HG02759 (cell line): ENCODE data around the gene CPA5.

Experiments
- ATAC-seq: cut with Tn5 transposase; IDR thresholded peaks from one replicate; pipeline ENCODE4 v1.9.1; 2021; ENCODE audit warnings: mild to moderate bottlenecking, moderate library complexity; ENCODE audit not compliant: unreplicated experiment

The CPA5 gene

GRCh38 chr7:130332259-130333053 lies 12.2 kb upstream of the CPA5 start:
- no peak for ATAC-seq

DNA sequence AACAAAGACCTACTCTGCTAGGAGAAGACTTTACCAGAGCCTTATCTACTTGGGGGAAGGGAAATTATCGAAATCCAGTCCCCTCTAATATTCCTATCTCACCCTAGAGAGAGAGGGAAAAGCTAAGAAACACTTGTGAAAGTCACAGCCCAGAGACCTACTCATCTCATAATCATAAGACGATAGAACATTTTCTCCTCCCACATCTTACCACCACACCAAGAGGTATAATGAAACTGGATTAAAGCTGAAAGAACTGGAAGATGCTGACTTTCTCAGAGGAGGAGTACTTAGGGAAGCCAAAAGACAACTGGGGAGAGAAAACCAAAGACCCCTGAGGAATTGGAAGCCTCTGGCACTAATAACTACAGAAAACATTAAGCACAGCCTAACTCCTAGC lies 10.8 kb upstream of the CPA5 start:
- no peak for ATAC-seq

DNA sequence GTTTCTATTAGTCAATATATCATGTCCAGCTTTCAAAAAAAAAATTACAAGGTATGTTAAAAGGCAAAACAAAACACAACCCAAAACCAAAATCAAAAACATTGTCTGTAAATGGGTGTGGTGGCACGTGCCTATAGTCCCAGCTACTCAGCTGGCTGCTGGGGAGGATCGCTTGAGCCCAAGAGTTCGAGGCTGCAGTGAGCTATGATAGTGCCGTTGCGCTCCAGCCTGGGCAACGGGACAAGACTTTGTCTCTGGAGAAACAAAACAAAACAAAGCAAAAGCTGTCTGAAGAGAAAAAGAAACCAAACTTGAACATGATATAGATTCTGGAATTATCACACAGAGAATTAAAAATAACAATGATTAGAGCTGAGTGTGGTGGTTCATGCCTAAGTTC lies 10.3 kb upstream of the CPA5 start:
- no peak for ATAC-seq

GRCh38 chr7:130337410-130337971 lies 7.1 kb upstream of the CPA5 start:
- ATAC-seq = no peak

DNA sequence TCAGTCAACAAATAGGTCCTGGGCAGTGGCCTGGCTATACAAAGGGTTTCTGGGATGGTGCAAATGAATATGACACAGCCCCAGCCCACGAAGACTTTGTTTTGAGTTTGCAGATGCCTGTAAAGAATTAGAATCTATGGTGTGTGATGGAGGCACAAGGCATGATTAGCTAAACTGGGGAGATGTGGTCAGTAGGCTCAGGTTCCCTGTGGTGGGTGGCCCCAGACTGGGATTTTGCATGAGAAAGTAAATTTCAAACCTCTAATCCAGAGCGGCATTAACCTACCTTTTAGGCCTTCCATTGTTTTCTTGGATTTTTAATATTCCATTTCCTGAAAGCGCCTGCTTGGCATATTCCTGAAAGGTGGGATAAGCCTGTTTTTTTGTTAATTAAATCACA lies 6.4 kb upstream of the CPA5 start:
- ATAC-seq = no peak

DNA sequence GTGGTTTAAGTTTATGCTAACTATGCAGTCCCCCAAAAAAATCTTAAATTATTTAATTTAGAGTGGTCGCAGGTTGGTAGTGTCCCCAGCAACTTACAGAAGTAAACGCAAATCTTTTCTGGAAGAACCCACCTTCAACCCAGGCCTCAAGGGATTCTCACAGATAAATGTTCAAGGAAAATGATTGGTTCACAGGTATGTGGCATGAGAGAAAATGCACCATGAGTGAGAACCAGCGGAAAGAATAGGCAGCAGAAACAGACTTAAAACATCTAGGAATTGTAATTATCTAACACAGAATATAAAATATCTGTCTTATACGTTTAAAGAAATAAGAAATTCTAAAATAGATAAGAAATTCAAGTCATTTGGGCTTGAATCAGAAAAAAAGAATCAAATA lies 2.7 kb upstream of the CPA5 start:
- no peak for ATAC-seq

DNA sequence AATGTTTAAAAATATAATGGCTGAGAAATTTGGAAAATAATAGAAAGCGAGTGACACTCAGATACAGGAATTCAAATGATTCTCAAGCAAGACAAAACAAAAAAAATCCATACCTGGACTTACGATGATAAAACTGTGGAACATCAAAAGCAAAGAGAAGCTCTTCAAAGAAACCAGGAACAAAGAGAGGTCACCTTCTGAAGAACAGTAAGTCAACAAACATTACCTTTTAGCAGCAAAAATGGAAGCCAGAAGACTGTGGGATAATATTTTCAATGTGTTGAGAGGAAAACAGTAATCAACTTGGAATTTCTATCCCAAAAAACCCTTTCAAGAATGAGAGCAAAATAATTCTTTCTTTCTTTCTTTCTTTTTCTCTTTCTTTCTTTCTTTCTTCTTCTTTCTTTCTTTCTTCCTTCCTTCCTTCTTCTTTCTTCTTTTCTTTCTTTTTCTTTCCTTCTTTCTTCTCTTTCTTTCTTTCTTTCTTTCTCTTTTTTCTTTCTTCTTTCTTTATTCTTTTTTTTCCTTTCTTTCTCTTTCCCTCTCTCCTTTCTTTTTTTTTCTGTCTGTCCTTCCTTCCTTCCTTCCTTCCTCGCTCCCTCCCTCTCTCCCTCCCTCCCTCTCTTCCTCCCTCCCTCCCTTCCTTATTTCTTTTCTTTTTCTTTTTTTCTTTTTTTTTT lies 1.8 kb upstream of the CPA5 start:
- no peak for ATAC-seq

DNA sequence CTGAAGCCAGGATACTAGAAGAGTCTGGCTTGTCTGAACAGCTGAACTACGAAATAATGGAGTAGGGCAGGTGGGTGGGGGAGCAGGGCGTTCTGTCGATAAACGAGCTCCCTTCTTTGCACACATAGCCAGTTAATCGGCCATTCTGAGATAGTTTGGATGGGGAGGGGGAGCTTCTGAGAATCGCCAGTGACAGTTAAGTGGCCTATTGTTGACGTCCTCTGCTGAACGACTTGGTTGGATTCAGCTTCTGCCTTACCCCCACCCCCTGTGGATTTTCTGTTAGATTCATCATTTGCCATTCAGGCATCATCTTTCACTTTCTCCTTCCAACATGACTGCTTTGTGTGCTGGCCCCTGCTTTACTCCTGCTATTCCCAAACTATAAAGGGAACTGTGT lies 520 bp downstream of the CPA5 start:
- ATAC-seq = no peak

- ATAC-seq = no peak
Observed at GRCh38 chr7:130345725-130346124, 1.1 kb downstream of the CPA5 start.

- no peak for ATAC-seq
Observed at GRCh38 chr7:130346177-130346905, 1.7 kb downstream of the CPA5 start.

DNA sequence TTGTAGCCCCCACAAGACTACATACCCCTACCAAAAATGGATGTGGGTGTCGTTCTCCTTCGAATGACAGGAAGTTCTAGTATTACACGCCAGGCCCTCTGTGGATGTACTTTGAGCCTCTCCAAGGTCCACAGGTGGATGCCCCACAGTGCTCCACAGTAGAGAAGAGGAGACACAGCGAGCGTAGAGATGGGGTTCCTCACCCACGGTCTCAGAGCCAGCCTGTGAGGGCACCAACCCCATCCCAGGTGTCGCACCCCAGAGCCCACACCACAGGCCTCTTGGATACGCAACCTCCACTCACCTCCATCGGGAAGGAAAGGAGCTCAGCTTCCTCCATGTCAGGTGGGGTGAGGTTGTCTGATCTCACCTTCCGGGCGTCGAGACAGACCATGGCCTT lies 2.3 kb downstream of the CPA5 start:
- no peak for ATAC-seq

DNA sequence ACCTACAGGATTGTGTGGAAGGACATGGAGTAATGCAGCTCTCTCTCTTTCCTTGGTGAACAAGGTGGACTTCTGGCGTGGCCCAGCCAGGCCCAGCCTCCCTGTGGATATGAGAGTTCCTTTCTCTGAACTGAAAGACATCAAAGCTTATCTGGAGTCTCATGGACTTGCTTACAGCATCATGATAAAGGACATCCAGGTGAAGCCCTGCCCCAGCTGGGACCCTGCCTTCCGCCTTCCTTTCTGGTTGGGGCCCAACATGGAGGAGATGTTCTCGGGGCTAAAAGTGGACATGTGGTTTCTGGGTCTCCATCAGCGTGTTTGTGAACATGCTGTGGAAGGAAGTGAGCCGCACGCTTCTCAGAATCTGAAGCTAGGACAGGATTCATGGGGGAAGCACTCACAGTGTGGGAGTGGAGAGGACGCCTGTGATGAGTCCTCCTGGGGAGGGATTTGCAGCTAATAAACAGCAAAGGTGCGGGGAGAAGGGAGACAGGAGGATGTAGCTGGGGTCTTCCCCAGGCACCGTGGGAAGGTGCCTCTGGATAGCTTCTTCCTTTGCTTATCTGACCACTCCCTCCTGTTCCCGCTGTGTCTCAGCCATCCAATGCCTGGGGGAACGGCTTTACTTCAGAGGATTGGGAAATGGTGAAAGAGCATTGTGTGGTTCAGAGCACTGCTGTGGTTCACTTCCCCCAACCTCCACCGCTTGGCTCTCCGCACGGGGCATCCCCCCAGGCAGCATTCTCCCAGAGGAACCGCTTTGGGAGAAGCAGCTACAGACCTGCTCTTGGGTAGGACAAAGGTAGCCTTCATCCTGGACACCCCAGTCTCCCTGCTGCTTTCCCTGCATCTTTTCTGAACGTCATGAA lies 5.5 kb downstream of the CPA5 start:
- no peak for ATAC-seq

- ATAC-seq = no peak
Observed at GRCh38 chr7:130350945-130351790, 6.6 kb downstream of the CPA5 start.

DNA sequence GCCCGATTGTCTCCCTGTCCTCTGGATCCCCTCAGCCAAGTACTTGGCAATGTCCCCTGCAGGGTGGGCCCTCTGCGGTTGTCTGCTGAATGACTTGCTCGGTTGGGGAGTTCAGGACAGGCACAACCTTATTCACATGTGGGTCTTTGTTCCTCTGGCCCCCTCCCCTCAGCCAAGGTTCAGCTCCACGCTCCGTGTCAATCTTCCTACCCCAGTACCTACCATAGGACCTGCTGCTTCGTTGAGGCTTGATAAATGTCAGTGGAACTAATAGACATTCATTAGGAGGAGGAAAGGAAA lies 7.1 kb downstream of the CPA5 start:
- ATAC-seq = no peak

DNA sequence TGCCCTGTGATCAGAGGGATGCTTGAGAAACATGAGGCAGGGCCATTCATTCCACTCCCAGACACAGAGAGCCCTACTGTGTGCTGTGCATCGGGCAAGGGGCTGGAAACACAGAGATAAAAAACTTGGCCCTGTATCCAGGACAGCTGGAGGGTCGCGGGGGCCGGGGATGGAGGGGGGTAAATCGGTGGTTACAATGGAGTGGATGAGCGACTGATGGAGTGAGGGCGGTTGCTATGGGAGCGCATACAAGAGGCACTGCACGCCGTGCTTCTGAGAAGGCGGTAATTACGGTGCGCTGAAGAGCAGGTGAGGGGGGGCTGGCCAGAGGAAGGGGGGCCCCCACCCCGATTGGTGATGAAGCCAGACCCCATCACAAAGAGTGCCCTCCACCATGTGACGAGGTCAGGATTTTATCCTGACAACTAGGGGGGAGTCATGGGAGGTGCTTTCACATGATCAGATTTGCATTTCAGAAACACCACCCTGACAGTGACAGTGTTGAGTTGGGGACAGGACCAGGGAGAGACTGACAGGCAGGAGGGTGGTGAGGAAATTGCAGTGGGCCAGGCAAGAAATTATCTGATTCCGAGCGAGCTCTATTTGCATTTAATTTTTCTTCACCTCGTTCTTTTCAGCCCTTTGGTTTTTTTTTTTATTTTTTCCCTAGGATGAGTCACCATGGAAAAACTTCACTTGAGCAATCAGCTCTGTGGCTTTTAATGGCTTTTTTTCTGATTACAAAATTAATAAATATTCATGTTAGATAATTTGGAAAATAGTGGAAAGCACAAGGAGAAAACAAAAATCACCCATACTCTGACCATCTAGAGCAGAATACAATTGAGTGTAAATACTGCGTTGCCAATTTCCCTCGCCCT lies 7.8 kb downstream of the CPA5 start:
- ATAC-seq = no peak

DNA sequence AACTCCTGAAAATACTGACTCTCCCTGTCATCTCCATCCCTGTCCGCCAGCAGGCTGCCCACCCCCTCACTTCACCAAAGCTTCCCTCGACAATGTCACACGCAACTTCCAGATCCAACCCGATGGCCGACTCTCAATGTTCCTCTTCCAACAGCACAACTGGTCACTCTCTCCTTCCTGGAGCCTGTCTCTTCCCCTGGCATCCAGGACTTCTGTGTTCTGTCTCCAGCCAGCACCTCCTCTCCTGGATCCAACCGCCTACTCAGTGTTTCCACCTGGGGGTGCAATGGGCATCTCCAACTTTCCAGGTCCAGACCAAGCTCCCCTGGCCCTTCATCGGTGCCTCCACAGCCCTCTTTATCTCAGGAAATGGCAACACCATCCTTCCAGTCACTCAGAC lies 8.6 kb downstream of the CPA5 start:
- ATAC-seq = no peak

- ATAC-seq = no peak
Observed at GRCh38 chr7:130356121-130356875, 11.7 kb downstream of the CPA5 start.

- ATAC-seq = no peak
Observed at GRCh38 chr7:130356876-130357611, 12.4 kb downstream of the CPA5 start.
